ENCODE results near the gene AGTPBP1.
"Not testable (repeated sequence)": the region's sequence is repeated elsewhere in the genome, so short reads cannot be mapped to it uniquely, and the experiment has no call there.

DNA sequence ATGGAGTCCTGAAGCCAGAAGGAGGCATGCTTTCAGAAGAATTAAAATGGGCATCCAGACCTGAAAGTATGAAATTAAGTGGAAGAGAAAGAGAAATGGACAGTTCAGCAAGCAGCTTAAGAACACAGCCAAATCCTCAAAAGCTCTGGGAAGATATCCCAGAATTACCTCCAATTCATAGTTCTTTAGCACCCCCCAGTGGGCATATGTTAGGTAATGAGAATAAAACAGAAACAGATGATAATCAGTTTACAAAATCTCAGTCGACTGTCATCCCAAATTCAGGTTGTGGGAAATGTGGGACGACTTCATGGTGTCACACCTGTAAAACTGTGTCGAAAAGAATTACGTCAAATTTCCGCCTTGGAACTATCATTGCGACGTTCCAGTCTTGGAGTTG is 44.4 kb upstream of the AGTPBP1 start:
- TF ChIP-seq CTCF (IDR thresholded peaks at IDR 0.05) = peak in 4 of 7 experiments; percentile 7 to 27 (median 16)
- TF ChIP-seq POLR2A (IDR thresholded peaks at IDR 0.05) = not testable (repeated sequence)
